H1 (cell line): ENCODE results near the gene VRK2. TPM values are rescaled to one million over a fixed set of nuclear protein-coding genes. Genes with fewer than 3 reads are reported as not detected.
"Not testable (repeated sequence)": the region's sequence is repeated elsewhere in the genome, so short reads cannot be mapped to it uniquely, and the experiment has no call there.

Source experiments
- CTCF ChIA-PET: fragments of 300-600 bp; sonication (Branson Sonifier 250); formaldehyde crosslinking; loops from one replicate; lab custom pipeline; 2021; ENCODE audit not compliant: partially characterized antibody; lab: Charles Lee
- POLR2A ChIA-PET: fragments of 300-600 bp; sonication (Branson Sonifier 250); formaldehyde crosslinking; loops from one replicate; lab custom pipeline; 2021; ENCODE audit warnings: inconsistent platforms; ENCODE audit not compliant: partially characterized antibody; lab: Charles Lee
- DNase-seq, 2 experiments: peaks; one replicate each; pipeline versions ENCODE4 v3.0.0 to v3.0.0-alpha.2; 2010 to 2022; ENCODE audit warnings: low spot score in 2 of 2, low read depth in 1 of 2, mixed read lengths in 1 of 2
- FAIRE-seq: peaks from 2 replicates; lab custom pipeline; 2011; peaks lifted over from hg19 to GRCh38; lab: Jason Lieb, UNC
- H2AFZ ChIP-seq: 2 replicates; pipeline ENCODE4 v1.8.1; 2012; ENCODE audit warnings: low read length, inconsistent platforms
- H2AK5ac ChIP-seq: 2 replicates; pipeline ENCODE4 v1.6.1; 2013; ENCODE audit warnings: low read depth, low read length
- H2BK120ac ChIP-seq: replicated peaks from 2 replicates; pipeline ENCODE3; 2013; ENCODE audit warnings: low read depth, low read length, inconsistent platforms
- H2BK12ac ChIP-seq: 2 replicates; pipeline ENCODE4 v1.6.1; 2013; ENCODE audit warnings: low read depth, low read length
- H2BK15ac ChIP-seq: 2 replicates; pipeline ENCODE4 v1.6.1; 2013; ENCODE audit warnings: low read length
- H2BK20ac ChIP-seq: 2 replicates; pipeline ENCODE4 v1.6.1; 2013; ENCODE audit warnings: low read length
- H2BK5ac ChIP-seq: 2 replicates; pipeline ENCODE4 v1.6.1; 2013; ENCODE audit warnings: low read depth, low read length
- H3K14ac ChIP-seq: 2 replicates; pipeline ENCODE4 v1.6.1; 2013; ENCODE audit warnings: inconsistent platforms; ENCODE audit not compliant: insufficient read length
- H3K18ac ChIP-seq: 2 replicates; pipeline ENCODE4 v1.6.1; 2013; ENCODE audit warnings: low read length; ENCODE audit errors: extremely low read depth
- H3K23ac ChIP-seq: 2 replicates; pipeline ENCODE4 v1.6.1; 2013; ENCODE audit warnings: inconsistent platforms; ENCODE audit not compliant: insufficient read length
- H3K23me2 ChIP-seq: 2 replicates; pipeline ENCODE4 v1.6.1; 2013; ENCODE audit warnings: low read depth, low read length
- H3K27ac ChIP-seq: 2 replicates; pipeline ENCODE4 v1.6.1; 2011; ENCODE audit warnings: low read depth, low read length, inconsistent platforms
- H3K27me3 ChIP-seq, 4 experiments: replicated peaks in 1 of 4; 1 replicate in 1 of 4; 2 replicates in 3 of 4; pipeline versions ENCODE4 v1.6.1 to v1.8.1; 2011 to 2013; ENCODE audit warnings: low read length in 3 of 4, mild to moderate bottlenecking in 3 of 4, inconsistent platforms in 2 of 4, mixed read lengths in 2 of 4, moderate library complexity in 1 of 4; ENCODE audit not compliant: control insufficient read depth in 3 of 4, insufficient read depth in 3 of 4; ENCODE audit errors: extremely low read depth in 1 of 4
- H3K36me3 ChIP-seq, 4 experiments: 2 replicates each; pipeline versions ENCODE4 v1.6.1 to v1.8.1; 2011 to 2013; ENCODE audit warnings: mild to moderate bottlenecking in 4 of 4, low read length in 3 of 4, moderate library complexity in 2 of 4, control low read depth in 1 of 4, inconsistent platforms in 1 of 4; ENCODE audit not compliant: insufficient read depth in 4 of 4, control insufficient read depth in 2 of 4
- H3K4ac ChIP-seq: replicated peaks from 2 replicates; pipeline ENCODE3; 2013; ENCODE audit warnings: low read length, low read depth, mixed read lengths, inconsistent platforms; ENCODE audit not compliant: insufficient read length
- H3K4me1 ChIP-seq, 4 experiments: replicated peaks in 1 of 4; 1 replicate in 1 of 4; 2 replicates in 3 of 4; pipeline versions ENCODE4 v1.6.1 to v1.8.1; 2011 to 2013; ENCODE audit warnings: low read length in 3 of 4, inconsistent platforms in 2 of 4, mixed read lengths in 1 of 4; ENCODE audit not compliant: insufficient read depth in 4 of 4, control insufficient read depth in 3 of 4
- H3K4me2 ChIP-seq, 2 experiments: 2 replicates each; pipeline versions ENCODE4 v1.6.1 to v1.8.1; 2011 to 2013; ENCODE audit warnings: low read depth in 2 of 2, low read length in 2 of 2, control low read depth in 1 of 2, inconsistent platforms in 1 of 2, mild to moderate bottlenecking in 1 of 2; ENCODE audit not compliant: insufficient read depth in 1 of 2
- H3K4me3 ChIP-seq, 4 experiments: fragments of 200-600, 300-600 bp in 1 of 4; sonication (generic), shearing (Covaris generic), sonication (Bioruptor Twin) in 1 of 4; 2 replicates each; pipeline versions ENCODE4 v1.5.1 to v1.8.1; 2011 to 2016; ENCODE audit warnings: low read length in 4 of 4, low read depth in 3 of 4, control low read depth in 2 of 4, inconsistent platforms in 2 of 4, mild to moderate bottlenecking in 2 of 4, mixed read lengths in 1 of 4, moderate library complexity in 1 of 4; ENCODE audit not compliant: insufficient read depth in 2 of 4; ENCODE audit errors: extremely low read depth in 1 of 4
- H3K56ac ChIP-seq: replicated peaks from 2 replicates; pipeline ENCODE3; 2013; ENCODE audit warnings: low read depth, mild to moderate bottlenecking, mixed read lengths, low read length, inconsistent platforms; ENCODE audit not compliant: insufficient read length
- H3K79me1 ChIP-seq: 2 replicates; pipeline ENCODE4 v1.6.1; 2013; ENCODE audit warnings: low read depth, low read length, control low read depth
- H3K79me2 ChIP-seq, 2 experiments: 2 replicates each; pipeline versions ENCODE4 v1.6.1 to v1.8.1; 2012 to 2013; ENCODE audit warnings: low read length in 2 of 2, mild to moderate bottlenecking in 2 of 2, inconsistent platforms in 1 of 2; ENCODE audit not compliant: insufficient read depth in 2 of 2, control insufficient read depth in 1 of 2
- H3K9ac ChIP-seq, 4 experiments: replicated peaks in 1 of 4; 1 replicate in 1 of 4; 2 replicates in 3 of 4; pipeline versions ENCODE4 v1.6.1 to v1.8.1; 2011 to 2013; ENCODE audit warnings: low read depth in 3 of 4, low read length in 3 of 4, control low read depth in 2 of 4, mild to moderate bottlenecking in 2 of 4, moderate library complexity in 2 of 4, inconsistent platforms in 1 of 4; ENCODE audit errors: extremely low read depth in 1 of 4
- H3K9me3 ChIP-seq, 2 experiments: 2 replicates each; pipeline versions ENCODE4 v1.6.1 to v1.8.1; 2012 to 2013; ENCODE audit warnings: mild to moderate bottlenecking in 2 of 2, moderate library complexity in 2 of 2, control low read depth in 1 of 2, inconsistent platforms in 1 of 2, low read depth in 1 of 2, low read length in 1 of 2, mixed read lengths in 1 of 2; ENCODE audit not compliant: insufficient read depth in 2 of 2
- H4K20me1 ChIP-seq, 2 experiments: replicated peaks in 1 of 2; 2 replicates each; pipeline versions ENCODE3 to v1.8.1; 2011 to 2013; ENCODE audit warnings: inconsistent platforms in 2 of 2, low read length in 2 of 2, mild to moderate bottlenecking in 1 of 2; ENCODE audit not compliant: insufficient read depth in 2 of 2, control insufficient read depth in 1 of 2
- H4K5ac ChIP-seq: 2 replicates; pipeline ENCODE4 v1.6.1; 2013; ENCODE audit warnings: low read length, low read depth, mixed read lengths, inconsistent platforms; ENCODE audit not compliant: insufficient read length
- H4K8ac ChIP-seq: 2 replicates; pipeline ENCODE4 v1.8.0; 2013; ENCODE audit warnings: mild to moderate bottlenecking, moderate library complexity, low read length, inconsistent platforms; ENCODE audit not compliant: insufficient read depth; ENCODE audit errors: extremely low read depth
- H4K91ac ChIP-seq: replicated peaks from 2 replicates; pipeline ENCODE3; 2013; ENCODE audit warnings: low read length, mixed read lengths, inconsistent platforms; ENCODE audit not compliant: insufficient read length
- WGBS, 2 experiments: shearing (Covaris generic) in 1 of 2; methylation state at CpG; one replicate each; pipeline versions ENCODE4 v1.1.6 to v1.1.7; 2013 to 2015; ENCODE audit warnings: low lambda C conversion rate in 2 of 2, mixed read lengths in 2 of 2, inconsistent platforms in 1 of 2, low coverage in 1 of 2, missing lambda C conversion rate in 1 of 2; ENCODE audit not compliant: insufficient replicate concordance in 2 of 2, insufficient coverage in 1 of 2, insufficient read length in 1 of 2; ENCODE audit errors: extremely low coverage in 1 of 2, missing lambda C conversion rate in 1 of 2; 5-methylcytosine and 5-hydroxymethylcytosine counted together
- polyA plus RNA-seq, 7 experiments: library from polyadenylated mRNA; depleted of rRNA in 3 of 7; stranded (reverse) in 5 of 7; unstranded in 2 of 7; fragments of >200 nt in 5 of 7; fragments of 200-250 nt in 2 of 7; gene quantifications; 1 replicate in 5 of 7; 2 replicates in 1 of 7; 4 replicates in 1 of 7; pipeline versions ENCODE4 v1.2.1 to v1.2.3, GENCODE V29; 2011 to 2013; ENCODE audit warnings: missing spikeins in 2 of 7, mixed read lengths in 2 of 7
- total RNA-seq: library from RNA; stranded (reverse); fragmentation: NEBNext Ultra II Directional; extraction: Animal tissue kit (Norgen Biotek cat#: 25700); gene quantifications from 2 replicates; pipeline ENCODE4 v1.2.1, GENCODE V29; 2021

The VRK2 gene
- total and polyA plus RNA-seq, 2 of the 8 experiments (the other 6 are each of a cell fraction or from before 2014, with no cell fraction given): 7.6 to 27.8 TPM

- H2AFZ ChIP-seq, H3K4me2 ChIP-seq, H3K27ac ChIP-seq, H3K9ac ChIP-seq, H2BK20ac ChIP-seq, H4K91ac ChIP-seq, H3K27me3 ChIP-seq, H4K20me1 ChIP-seq, H4K5ac ChIP-seq, H3K79me1 ChIP-seq, H2BK12ac ChIP-seq, H3K79me2 ChIP-seq, H3K18ac ChIP-seq, H3K23ac ChIP-seq, H2BK120ac ChIP-seq, H3K4ac ChIP-seq, POLR2A ChIA-PET, H3K14ac ChIP-seq, H3K9me3 ChIP-seq, H3K4me3 ChIP-seq, H4K8ac ChIP-seq, H2BK5ac ChIP-seq, H3K23me2 ChIP-seq, CTCF ChIA-PET, H2BK15ac ChIP-seq, H3K4me1 ChIP-seq, H3K56ac ChIP-seq, H2AK5ac ChIP-seq, DNase-seq, FAIRE-seq: not testable (repeated sequence)
- WGBS, 2 experiments: 95% methylated on average over 4 of the region's 4 CpGs; no CpG with 5 or more reads in 1 of the 2 experiments
- peaks cover 0 to 16% (median 6%) of the 10 kb centered on the region in 4 experiments; a peak in 5 of 8 replicates for H3K36me3 ChIP-seq
These were observed 46.2 kb downstream of the VRK2 start for GRCh38 chr2:58092772-58093171.
